ENCODE data around the gene KRT16.
A peak's percentile ranks its signal among the peaks of the same experiment; 100 is the strongest.

KRT16 gene

DNA sequence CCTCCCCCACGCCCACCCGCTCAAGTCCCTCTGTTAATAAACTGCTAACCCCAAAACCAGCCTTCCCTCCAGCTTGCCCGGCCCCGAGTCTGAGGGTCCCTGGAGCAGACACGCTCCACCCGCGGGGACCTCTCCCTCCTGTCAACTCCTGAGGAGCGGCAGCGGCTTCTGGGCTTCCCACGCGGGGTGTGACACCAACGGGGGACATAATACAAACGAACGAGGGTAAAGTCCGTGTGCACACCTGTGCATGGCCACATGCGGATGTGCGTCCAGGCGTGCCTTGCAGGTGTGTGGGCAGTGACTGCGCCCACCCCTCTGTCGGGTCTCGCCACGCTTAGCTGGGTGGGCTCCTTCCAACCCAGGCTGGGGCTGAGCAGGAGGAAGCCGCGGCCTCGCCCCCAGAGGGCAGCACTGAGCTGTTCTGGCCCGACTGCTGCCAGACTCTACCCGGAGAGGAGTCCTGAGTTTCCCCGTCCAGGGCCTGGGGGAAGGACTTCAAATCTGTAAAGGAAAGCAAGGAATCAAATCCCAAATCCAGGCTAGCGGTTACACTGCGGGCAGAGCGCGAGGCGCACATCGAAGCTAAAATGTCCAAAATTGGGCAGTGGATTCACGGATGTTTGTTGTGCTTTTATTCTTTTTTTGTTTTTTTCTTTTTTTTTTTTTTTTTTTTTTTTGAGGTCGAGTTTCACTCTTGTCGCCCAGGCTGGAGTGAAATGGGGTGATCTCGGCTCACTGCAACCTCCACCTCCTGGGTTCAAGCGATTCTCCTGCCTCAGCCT, 36.0 kb upstream of the KRT16 start:
- TF ChIP-seq CEBPB (IDR thresholded peaks at IDR 0.05): no peak
- TF ChIP-seq TAF1 (IDR thresholded peaks at IDR 0.05; ENCODE audit: low read depth): no peak
- peak; percentile 91 for TF ChIP-seq RAD21 (IDR thresholded peaks at IDR 0.05; ENCODE audit: low read depth)
- TF ChIP-seq TCF12 (IDR thresholded peaks at IDR 0.05; ENCODE audit: low read depth): peak; percentile 25; the same call in 1 of the 2 replicates
- no peak for TF ChIP-seq CREB1 (IDR thresholded peaks at IDR 0.05; ENCODE audit: low read depth)
- TF ChIP-seq FOXM1 (IDR thresholded peaks at IDR 0.05; ENCODE audit: borderline replicate concordance, low read depth): no peak
- no peak; the same call in 1 of the 2 replicates for TF ChIP-seq NFIC (IDR thresholded peaks at IDR 0.05)
- TF ChIP-seq, protein P1, sequence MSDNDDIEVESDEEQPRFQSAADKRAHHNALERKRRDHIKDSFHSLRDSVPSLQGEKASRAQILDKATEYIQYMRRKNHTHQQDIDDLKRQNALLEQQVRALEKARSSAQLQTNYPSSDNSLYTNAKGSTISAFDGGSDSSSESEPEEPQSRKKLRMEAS (IDR thresholded peaks at IDR 0.05): peak; percentile 52
- TF ChIP-seq TEAD4 (IDR thresholded peaks at IDR 0.05): no peak
- TF ChIP-seq, protein P2, sequence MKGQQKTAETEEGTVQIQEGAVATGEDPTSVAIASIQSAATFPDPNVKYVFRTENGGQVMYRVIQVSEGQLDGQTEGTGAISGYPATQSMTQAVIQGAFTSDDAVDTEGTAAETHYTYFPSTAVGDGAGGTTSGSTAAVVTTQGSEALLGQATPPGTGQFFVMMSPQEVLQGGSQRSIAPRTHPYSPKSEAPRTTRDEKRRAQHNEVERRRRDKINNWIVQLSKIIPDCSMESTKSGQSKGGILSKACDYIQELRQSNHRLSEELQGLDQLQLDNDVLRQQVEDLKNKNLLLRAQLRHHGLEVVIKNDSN (IDR thresholded peaks at IDR 0.05): no peak
- no peak for TF ChIP-seq EGR1 (IDR thresholded peaks at IDR 0.05)
- no peak for TF ChIP-seq YY1 (IDR thresholded peaks at IDR 0.05; ENCODE audit: low read depth)
- TF ChIP-seq, protein P3, sequence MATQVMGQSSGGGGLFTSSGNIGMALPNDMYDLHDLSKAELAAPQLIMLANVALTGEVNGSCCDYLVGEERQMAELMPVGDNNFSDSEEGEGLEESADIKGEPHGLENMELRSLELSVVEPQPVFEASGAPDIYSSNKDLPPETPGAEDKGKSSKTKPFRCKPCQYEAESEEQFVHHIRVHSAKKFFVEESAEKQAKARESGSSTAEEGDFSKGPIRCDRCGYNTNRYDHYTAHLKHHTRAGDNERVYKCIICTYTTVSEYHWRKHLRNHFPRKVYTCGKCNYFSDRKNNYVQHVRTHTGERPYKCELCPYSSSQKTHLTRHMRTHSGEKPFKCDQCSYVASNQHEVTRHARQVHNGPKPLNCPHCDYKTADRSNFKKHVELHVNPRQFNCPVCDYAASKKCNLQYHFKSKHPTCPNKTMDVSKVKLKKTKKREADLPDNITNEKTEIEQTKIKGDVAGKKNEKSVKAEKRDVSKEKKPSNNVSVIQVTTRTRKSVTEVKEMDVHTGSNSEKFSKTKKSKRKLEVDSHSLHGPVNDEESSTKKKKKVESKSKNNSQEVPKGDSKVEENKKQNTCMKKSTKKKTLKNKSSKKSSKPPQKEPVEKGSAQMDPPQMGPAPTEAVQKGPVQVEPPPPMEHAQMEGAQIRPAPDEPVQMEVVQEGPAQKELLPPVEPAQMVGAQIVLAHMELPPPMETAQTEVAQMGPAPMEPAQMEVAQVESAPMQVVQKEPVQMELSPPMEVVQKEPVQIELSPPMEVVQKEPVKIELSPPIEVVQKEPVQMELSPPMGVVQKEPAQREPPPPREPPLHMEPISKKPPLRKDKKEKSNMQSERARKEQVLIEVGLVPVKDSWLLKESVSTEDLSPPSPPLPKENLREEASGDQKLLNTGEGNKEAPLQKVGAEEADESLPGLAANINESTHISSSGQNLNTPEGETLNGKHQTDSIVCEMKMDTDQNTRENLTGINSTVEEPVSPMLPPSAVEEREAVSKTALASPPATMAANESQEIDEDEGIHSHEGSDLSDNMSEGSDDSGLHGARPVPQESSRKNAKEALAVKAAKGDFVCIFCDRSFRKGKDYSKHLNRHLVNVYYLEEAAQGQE (IDR thresholded peaks at IDR 0.05; ENCODE audit: low read depth): no peak
- TF ChIP-seq EP300 (IDR thresholded peaks at IDR 0.05; ENCODE audit: borderline replicate concordance): 0 out of 2 replicates have a peak, but pooled peaks have one; percentile 10
- TF ChIP-seq ZBTB7A (IDR thresholded peaks at IDR 0.05; ENCODE audit: low read depth): no peak; the same call in 1 of the 2 replicates

DNA sequence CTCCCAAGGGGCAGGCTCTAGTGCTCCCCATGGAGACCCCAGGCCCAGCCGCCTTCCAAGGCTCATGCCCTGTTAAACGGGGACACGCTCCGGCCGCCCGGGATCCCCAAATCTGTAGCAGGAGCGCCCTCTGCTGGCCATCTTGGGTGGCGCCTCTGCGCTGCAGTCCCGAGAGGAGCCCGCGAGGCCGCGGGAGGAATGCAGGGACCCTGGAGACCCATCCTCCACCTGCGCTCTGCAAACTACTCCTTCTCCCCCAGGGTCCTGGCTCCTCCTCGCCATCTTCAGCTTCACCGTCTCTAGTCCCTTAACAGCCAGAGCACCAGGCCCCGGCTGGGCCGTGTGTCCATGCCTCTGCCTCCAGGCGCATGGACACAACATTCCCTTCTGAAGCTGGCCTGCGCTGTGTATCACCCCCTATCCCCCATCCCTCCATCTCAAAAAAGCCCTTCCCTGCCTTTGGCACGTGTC, 35.4 kb upstream of the KRT16 start:
- TF ChIP-seq, protein P1 (IDR thresholded peaks at IDR 0.05): no peak
- no peak for TF ChIP-seq NFIC (IDR thresholded peaks at IDR 0.05)
- 0 out of 2 replicates have a peak, but pooled peaks have one; percentile 92 for TF ChIP-seq ZBTB7A (IDR thresholded peaks at IDR 0.05; ENCODE audit: low read depth)
- TF ChIP-seq CEBPB (IDR thresholded peaks at IDR 0.05): no peak
- 0 out of 2 replicates have a peak, but pooled peaks have one; percentile 38 for TF ChIP-seq TAF1 (IDR thresholded peaks at IDR 0.05; ENCODE audit: low read depth)
- TF ChIP-seq TCF12 (IDR thresholded peaks at IDR 0.05; ENCODE audit: low read depth): no peak; the same call in 1 of the 2 replicates
- peak; percentile 94 for TF ChIP-seq RAD21 (IDR thresholded peaks at IDR 0.05; ENCODE audit: low read depth)
- TF ChIP-seq FOXM1 (IDR thresholded peaks at IDR 0.05; ENCODE audit: borderline replicate concordance, low read depth): no peak
- TF ChIP-seq EP300 (IDR thresholded peaks at IDR 0.05; ENCODE audit: borderline replicate concordance): no peak
- no peak for TF ChIP-seq EGR1 (IDR thresholded peaks at IDR 0.05)
- TF ChIP-seq, protein P2 (IDR thresholded peaks at IDR 0.05): no peak
- TF ChIP-seq TEAD4 (IDR thresholded peaks at IDR 0.05): peak; percentile 35; the same call in 1 of the 2 replicates
- TF ChIP-seq YY1 (IDR thresholded peaks at IDR 0.05; ENCODE audit: low read depth): no peak

DNA sequence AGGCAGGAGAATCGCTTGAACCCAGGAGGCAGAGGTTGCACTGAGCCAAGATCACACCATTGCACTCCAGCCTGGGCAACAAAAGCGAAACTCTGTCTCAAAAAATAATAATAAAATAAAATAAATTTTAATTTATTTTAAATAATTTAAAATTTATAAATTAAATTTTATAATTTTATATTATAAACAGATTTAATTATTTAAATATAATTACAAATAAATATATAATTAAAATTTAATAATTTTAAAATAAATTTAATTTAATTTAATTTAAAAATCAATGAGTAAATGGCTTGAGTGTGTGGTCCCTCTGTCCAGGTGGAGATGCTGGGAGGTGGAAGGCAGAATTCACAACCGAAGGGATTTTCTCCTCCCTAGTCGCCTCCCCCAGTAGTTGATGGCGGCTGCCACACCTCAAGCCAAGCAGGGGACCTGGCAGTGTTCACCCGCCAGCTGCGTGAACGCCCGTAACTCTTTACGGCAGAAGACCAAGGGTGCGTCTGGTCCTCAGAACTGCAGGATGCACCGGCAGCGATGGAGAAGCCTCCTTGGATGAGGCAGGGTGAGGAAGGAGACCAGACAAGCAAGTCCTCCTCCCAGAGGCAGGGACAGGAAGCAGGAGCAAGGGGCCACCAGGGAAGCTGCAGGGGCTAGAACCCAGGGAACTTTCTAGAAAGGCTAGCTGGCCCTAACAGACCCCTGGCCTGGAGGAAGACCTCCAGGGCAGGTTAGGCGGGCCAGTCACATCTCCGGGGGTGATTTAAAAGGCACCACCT, 34.7 kb upstream of the KRT16 start:
- TF ChIP-seq RAD21 (IDR thresholded peaks at IDR 0.05; ENCODE audit: low read depth): no peak
- TF ChIP-seq TCF12 (IDR thresholded peaks at IDR 0.05; ENCODE audit: low read depth): no peak
- no peak for TF ChIP-seq TAF1 (IDR thresholded peaks at IDR 0.05; ENCODE audit: low read depth)

DNA sequence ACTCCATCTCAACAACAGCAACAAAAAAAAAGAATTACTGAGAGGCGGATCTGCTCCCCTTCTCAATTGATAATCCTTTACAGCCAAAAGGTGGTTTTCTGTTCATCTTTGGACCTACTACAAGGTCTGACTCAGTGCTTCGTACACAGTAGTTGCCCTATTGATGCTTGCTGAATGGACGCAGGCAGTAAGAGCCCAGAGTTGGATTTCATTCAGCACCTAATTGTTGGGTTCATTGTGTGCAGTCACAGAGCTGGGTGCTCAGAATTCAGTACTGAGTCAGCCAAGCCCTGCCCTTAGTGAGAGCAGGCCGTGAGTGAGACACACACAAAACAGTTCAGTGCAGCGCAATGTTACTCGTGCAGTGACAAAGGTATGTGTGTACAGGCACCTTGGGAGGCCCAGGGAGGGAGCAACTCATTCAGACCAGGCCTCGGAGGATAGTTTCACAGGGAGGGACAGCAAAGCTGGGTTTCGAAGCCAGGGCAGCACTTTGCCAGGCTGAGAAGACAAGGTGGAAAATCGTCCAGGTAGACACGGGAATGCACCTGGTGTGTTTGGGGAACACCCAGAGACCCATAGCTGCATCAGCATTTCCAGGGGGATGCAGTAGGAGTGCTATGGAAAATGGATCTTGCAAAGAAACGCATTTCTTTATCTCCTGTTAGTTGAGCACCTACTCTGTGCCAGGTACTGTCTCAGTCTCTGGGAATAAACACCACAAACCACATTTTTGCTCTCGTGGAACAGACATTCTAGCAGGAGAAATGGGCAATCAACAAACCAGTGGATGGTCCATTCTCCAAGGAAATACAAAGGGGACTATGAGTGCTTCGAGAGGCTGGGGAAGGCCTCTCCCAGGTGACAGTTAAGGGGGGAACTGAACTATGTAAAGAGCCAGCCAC, 29.9 kb upstream of the KRT16 start:
- TF ChIP-seq TCF12 (IDR thresholded peaks at IDR 0.05; ENCODE audit: low read depth) (no peak), CREB1 (IDR thresholded peaks at IDR 0.05; ENCODE audit: low read depth) (no peak), NFIC (IDR thresholded peaks at IDR 0.05) (no peak), TEAD4 (IDR thresholded peaks at IDR 0.05) (no peak), RAD21 (IDR thresholded peaks at IDR 0.05; ENCODE audit: low read depth) (no peak), EP300 (IDR thresholded peaks at IDR 0.05; ENCODE audit: borderline replicate concordance) (no peak), TAF1 (IDR thresholded peaks at IDR 0.05; ENCODE audit: low read depth) (no peak)
- TF ChIP-seq, protein P1 (IDR thresholded peaks at IDR 0.05): no peak
- TF ChIP-seq, protein P2 (IDR thresholded peaks at IDR 0.05): no peak
- TF ChIP-seq, protein P3 (IDR thresholded peaks at IDR 0.05; ENCODE audit: low read depth): no peak
